Forelimb muscle (tissue), 1 donor: Measurements from ENCODE around the gene L3MBTL3. TPM values are rescaled to one million over a fixed set of nuclear protein-coding genes. Genes with fewer than 3 reads are reported as not detected.

Source experiments
- DNase-seq: peaks from one replicate; pipeline ENCODE4 v3.0.0-alpha.2; 2013; ENCODE audit warnings: low read depth
- polyA plus RNA-seq: library from polyadenylated mRNA; unstranded; fragments of 120-200 nt; gene quantifications from one replicate; pipeline ENCODE4 v1.2.1, GENCODE V29; 2013; ENCODE audit not compliant: insufficient read length

L3MBTL3 gene
- polyA plus RNA-seq, 1 donor: 5.1 TPM

DNA sequence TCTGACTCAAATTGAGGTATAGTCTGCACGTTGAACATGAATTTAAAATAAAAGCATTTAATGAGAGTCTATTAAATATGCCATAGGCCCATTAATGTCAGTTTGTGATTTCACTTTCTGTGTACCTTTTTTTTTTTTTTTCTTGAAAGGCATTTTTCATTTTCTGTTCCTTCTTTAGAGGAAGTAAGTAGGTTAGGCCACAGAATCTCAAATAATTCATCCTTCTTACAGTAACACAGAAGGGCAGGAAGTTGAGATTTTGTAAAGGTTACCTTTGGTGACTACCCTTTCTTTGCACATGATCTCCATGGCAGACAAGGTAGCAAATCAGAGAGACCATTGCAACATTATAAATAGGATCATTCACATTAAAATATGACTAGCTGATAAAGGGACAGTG, 9.6 kb downstream of the L3MBTL3 start:
- DNase-seq: no peak

DNA sequence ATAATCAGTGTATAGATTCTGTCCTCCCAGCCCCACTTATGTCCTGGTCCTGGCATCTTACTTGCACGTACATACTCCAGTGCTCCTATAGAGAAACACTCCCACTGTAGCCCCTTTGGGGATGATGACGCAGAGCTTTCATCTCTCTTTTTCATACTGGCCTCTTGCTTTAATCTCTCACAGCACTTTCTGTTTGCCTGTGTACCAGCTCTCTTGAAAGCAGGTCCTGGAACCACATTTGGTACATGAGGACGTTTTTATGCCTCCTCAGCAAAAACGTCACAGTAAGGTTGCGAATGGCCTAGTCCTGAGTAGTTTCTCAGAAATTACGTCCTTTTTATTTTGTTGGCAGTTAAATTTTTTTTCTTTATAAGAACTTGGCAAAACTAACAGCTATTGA, 10.8 kb downstream of the L3MBTL3 start:
- DNase-seq: no peak

DNA sequence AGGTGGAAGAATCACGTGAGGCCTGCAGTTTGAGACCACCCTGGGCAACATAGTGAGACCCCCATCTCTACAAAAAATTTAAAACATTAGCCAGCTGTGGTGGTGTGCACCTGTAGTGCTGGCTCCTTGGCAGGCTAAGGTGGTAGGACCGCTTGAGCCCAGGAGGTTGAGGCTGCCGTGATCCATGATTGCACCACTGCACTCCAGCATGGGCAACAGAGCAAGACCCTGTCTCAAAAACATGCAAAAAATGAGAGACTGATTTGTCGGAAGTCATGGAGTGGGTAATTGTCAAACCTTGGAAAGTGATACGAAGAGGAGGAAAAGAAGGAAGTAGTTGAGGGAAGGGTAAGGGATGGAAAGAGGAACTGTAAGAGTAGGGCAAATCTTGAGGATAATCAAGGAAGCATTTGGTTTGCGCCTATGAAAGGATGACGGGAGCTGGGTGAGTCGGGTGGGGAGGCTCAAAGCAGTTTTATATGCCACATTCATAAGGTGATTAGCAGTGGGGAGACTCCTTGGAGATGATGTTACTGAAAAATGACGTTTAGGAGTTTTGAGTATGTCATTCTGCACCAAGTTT, 14.5 kb downstream of the L3MBTL3 start:
- DNase-seq: no peak

DNA sequence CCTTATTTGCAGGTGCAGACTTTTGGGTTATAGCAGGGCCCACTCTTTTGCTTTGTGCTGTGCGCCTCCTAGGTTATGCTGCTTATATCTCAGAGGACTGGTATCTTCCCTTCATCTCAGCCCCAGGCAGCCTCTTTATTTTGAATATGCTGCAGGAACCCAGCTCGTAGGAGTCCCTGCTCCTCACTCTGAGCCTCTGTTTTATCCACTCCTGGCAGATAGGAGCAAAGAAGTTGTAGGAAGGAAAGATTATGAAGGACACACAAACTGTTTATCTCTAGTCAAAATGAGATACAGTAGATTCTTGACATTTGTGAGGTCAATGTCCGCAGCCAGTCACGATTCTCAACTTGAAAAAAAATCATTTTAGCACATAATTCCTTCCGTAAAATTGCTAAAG, 15.6 kb downstream of the L3MBTL3 start:
- DNase-seq: no peak

DNA sequence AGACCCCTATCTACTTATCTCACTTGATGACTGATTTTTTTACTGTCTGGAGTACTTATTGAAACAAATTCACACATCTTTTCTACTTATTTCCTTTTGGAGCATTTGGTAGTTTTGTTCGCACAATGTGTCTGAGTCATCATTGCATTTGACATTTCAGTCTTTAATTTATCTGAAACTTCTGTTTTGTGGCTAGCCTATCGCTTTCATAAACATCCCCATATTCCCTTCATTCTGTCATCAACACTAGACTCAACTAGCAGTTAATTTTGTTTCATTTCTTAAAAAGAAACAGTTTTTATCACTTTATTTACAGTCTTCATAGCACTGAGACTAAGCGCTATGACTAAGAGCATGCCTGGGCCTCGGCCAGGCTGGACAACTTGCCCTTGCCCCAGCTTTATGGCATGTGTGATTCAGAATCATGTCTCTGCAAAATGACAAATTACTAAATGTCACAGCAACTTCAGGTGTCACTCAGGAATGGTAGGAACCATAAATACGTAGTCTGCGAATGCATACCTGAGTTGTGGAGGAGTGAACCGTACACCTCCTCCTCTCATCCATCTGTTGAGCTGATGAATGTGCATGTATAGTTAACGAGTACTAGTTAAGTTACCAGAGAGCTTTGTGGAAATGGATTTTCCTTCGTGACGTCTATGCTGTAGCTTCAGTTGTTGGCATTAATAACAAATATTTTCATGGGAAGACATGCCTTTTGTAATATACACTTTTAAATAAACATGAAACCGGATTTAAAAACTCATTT, 16.2 kb downstream of the L3MBTL3 start:
- no peak for DNase-seq

DNA sequence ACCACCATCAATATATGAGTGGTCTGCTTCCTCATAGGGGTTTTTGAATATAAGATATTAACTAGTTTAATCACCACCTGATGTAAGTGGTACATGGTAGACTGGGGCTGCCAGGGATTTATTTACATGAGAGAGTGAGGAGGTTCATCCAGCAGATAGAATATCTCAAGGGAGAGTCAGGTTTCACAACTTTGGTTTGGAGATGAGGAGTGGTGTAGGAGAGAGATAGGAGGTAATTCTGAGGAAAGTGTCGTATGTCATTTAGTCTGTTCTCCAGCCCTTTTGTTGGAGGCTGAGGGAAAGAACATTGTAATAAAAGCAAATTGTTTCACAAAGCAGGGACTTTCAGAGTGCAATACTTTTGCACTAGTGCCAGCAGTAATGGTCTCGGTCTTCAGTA, 16.8 kb downstream of the L3MBTL3 start:
- no peak for DNase-seq

DNA sequence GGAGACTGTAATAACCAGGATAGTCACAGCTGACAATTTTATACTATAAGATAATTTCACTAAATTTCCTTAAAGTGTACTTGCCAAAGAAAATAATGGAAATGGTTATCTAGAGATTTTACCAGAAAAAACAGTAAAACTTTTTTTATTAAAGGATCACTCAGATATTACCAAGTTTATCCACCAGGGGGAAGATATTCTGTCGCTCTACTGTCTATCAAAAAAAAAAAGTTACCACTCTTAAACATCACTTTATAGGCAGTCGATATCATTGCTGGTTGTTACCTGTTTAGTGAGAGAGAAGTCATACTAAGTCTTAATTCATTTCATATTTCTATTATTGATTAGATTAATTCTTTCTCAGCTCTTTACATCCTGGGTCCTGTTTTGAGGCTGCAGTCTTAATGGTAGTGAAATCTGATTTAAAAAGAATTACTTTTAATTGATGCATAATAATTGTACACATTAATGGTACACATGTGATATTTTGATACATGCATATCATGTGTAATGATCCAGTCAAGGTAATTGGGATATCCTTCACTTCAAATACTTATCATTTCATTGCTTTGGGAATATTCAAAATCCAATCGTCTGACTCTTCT, 18.9 kb downstream of the L3MBTL3 start:
- DNase-seq: no peak

DNA sequence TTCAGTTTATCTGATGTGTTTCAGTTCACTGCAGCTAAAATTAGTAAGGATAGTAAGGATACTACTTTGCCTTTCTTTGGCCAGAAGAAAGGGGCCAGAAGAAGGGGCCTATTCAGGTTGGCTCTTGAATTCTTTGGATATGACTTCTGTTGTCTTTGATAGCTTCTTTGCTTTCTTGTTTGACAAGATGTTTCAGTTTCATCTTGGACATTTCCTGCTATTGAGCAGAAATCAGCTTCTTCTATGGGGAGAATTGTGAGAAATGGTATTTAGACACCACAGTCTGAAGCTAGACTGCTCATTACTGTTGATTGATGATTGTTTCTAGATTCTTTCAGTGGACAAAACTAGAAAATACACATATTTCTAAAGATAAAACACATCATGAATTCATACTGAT, 23.2 kb downstream of the L3MBTL3 start:
- DNase-seq: no peak

DNA sequence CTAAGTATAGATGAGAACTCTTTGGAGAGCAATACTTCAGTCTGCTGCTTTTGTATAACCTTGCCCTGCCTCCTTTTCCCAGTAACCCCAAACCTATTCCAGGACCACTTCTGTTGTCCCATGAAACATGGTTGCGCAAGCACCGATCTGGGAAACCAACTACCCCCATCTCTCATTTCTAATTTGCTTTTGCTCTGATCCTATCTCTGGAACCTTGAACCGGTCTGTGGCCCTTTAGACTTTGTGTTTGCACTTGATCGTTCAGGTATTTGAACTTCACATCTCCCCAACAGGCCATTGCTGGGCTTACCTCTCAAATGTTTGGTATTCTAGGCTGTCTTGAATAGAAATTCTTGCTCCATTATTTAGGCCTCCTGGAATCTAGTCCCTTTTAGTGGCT, 25.0 kb downstream of the L3MBTL3 start:
- DNase-seq: no peak

DNA sequence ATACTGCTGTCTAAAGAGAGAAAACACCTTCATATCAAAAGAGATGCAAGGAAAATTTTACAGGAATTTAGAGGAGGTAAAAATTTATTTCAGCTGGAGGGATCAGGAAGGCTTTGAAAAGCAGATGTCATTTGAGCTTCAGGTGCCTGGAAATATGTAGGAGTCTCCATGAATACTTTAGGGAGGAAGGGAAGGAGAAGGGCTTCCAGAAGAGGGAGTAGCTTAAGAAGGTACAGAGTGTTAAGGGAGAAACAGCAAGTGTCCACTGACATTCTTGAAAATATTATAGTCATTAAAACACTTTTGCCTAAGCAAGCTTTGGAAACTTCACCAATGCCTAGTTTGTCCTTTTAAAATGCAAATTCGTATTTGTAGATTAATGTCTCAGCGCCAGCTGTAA, 27.2 kb downstream of the L3MBTL3 start:
- DNase-seq: no peak

DNA sequence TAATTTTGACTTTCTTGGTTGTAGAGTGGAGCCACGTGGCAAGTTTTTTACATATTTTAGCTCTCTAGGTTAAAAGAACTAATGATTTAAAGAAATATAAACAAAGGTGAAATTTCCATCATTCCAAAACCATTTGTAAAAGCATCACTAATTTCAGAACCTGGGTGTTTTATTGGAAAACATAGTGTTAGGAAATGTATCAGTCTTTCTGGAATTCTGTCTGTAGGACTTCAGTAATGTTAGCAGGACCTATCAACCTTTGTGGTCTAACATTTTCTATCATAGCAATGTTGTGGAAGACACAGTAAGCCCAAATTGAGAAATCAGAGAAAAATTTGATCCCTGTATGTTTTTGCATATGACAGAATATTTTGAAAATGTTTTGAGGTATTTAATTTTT, 28.3 kb downstream of the L3MBTL3 start:
- DNase-seq: no peak

DNA sequence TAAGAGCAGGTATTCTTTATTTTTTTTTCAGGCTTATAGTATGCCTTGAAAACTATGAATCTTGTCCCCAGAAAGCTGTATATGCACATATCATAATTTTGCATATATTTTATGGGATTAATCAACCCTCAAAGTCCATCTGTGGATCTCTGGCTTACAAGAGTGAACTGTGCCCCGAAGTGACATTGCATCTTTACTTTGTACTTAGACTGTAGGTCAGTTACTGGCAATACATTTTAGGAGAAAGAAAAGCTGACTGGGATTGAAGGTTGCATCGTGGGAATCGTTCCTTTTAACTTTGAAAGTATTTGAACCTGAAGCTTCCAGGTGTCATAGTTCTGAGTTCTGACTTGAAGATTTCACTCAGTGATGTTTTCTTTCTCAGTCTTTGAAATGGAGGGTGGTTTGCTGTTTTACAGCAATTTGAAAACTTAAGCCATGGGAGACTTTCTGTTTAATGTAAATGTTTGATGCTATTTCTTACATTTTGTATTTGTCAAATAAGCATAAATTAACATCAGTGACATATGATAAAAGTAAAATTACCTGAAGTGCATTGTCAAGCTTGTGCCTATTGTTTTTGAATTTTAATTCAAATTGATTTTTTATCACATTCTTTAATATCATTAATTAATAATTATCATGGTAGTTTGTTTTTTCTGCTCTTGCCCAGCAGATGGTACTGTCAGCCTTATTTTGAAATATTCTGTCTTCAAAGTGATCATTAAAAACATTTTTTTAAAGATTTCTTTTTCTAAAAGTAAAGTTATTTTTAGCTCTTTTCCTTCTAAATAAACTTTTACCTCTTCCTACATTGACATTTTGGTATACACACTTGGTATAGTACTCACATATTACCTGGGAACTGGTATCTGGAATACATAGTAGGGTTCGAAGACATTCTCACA, 29.0 kb downstream of the L3MBTL3 start:
- no peak for DNase-seq

DNA sequence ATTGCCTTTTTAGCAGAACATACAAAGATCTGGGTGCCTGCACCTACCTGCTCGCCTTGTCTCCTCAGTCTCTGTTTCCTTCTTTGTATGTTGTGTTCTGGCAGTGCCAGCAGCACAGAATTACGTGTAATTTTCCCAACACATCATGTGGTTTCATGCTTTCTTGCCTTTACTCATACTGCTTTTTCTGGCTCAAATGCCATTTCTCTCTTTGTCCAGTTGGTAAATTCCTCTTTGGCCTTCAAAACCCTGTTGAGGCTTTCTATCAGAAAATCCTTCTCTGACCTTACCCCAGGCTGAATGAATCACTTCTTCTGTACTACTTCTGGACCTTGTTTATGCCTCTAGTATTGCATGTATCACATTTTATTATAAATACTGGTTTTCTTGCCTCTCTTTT, 31.8 kb downstream of the L3MBTL3 start:
- DNase-seq: no peak

DNA sequence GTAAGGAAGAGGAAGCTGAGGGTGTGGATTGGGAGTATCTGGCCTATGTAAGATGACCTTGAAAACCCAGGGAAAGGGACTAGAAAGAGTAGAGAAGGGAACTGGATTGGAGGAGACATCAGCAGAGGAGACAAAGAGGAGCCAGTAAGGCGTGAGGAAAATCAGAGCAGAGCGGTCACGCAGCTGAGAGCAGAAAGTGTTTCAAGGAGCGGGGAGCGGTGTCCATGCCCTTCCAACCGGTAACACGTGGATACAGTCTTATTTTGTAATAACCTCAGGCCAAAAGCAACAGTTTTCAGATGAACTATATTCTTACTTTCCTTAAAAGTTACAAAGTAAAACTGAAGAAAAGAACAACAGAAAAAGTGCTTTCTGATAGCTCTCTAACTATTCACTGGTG, 36.3 kb downstream of the L3MBTL3 start:
- no peak for DNase-seq

DNA sequence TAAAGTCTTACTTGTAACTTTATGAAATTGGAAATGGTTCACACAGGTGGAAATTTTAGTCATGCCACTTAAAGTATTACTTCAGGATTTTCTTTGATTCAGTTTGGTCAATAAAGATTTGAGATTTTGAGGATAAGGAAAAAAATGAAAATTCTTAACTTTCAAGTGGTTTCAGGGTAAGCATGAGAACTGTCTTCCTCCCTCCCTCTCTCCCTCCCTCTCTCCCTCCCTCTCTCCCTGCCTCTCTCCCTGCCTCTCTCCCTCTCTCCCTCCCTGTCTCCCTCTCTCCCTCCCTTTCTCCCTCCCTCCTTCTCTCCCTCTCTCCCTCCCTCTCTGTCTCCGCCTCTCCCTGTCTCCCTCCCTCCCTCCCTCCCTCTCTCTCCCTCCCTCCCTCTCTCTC, 36.9 kb downstream of the L3MBTL3 start:
- DNase-seq: no peak

DNA sequence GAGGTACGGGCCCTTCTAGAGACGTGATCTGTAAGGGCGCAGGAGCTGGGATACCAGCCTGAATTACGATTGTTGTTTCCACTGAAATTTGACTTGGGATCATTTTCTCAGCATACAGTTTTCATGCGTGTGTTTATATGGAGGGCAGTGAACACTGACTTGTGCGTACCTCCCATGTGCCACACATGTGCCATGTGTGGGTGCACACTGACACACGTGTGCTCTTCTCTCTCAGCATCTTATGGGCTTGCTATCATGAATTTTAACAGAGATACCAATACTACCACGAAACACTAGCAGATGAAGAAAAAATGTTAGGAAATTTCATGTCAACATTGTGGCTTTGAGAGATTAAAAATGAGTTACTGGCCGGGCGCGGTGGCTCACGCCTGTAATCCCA, 39.1 kb downstream of the L3MBTL3 start:
- DNase-seq: no peak

DNA sequence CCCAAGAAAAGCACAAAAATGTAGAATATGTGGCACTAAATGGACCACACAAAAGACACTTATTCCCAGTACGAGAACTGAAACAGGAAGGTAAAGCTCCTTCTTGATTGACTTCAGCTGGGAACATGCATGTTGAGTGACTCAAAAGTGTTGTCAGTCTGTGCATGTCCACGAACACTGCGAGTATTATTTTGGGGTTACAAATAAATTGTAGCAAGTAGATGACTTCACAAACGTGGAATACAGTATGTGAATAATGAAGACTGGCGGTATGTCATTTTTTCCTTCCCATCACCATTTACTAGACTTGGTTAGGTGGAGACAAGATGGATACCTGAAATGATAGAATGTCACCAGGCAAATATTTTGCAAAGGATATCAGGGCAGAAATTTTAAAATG, 45.4 kb downstream of the L3MBTL3 start:
- DNase-seq: no peak

DNA sequence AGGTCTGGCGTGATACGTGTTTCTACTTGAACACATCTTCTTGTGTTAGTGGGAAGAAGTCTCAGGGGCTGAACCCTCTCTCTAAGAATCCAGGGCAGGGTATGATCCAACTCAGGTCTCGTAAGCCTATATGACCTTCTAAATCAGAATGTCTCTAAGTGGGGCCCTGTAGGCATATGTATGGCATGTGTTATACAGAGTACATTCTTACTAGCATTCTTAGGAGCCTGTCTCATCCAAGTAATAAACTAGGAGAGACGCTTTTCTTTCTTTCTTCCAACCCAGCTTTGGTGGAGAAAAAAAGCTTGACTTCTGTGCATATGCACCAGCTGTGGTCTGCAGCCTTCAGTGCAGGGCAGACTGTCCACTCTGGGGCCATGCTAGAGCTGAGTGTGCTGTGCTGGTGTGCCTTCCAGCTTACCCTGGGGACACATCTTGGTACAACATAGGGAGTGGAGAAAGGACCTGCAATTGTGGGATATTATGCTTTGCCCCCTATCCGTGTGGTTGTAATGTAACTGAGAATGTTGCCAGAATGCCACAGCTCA, 47.3 kb downstream of the L3MBTL3 start:
- DNase-seq: no peak

DNA sequence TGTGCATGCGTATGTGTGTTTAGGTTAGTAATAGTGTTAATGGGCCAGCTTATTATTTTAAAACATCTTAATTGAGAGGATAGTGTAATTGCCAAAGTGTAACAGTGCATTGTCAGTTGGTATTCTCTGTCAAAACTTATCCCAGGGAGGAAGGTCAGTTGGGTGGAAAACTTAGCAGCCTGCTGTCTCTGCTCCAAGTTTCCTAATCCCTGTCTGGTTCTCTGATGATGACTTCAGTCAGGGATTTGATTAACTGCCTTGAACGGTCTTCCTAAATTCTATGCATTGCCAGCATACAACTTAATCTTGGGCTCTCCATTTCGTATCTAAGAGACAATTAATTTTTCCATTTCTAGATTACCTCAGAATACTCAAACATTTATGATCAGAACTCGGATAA, 51.1 kb downstream of the L3MBTL3 start:
- no peak for DNase-seq

DNA sequence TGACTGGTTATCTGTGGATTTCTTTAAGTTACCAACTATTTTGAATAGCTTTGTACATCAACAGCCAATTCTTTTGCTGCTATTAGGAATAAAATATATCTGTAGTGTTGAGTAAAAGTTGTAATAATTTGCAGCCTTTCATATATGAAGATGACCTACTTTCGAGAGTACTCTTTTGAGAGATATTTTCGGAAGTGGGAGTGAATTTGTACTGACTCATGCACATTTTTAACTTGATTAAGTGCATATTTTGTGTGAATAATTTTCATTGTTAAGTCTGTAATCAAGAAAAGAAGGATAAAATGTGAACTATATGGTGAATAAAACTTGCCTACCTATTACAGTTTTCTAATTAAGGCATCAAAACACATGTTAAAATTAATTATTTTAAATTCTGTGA, 51.9 kb downstream of the L3MBTL3 start:
- DNase-seq: no peak

DNA sequence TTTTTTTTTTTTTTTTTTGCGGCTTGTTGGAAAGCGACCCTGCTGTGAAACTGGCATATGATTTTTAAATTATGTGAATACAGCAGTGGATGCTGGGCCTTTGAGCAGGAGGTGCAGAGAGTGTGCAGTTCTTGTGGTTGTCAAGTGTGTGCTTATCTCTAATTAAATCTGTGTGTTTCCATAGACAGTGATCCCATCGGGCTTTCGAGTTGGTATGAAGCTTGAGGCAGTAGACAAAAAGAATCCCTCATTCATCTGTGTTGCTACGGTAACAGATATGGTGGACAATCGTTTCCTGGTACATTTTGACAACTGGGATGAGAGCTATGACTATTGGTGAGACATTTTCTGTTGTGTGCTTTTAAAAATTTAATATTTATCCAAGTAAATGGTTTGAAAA, 52.4 kb downstream of the L3MBTL3 start:
- DNase-seq: no peak

DNA sequence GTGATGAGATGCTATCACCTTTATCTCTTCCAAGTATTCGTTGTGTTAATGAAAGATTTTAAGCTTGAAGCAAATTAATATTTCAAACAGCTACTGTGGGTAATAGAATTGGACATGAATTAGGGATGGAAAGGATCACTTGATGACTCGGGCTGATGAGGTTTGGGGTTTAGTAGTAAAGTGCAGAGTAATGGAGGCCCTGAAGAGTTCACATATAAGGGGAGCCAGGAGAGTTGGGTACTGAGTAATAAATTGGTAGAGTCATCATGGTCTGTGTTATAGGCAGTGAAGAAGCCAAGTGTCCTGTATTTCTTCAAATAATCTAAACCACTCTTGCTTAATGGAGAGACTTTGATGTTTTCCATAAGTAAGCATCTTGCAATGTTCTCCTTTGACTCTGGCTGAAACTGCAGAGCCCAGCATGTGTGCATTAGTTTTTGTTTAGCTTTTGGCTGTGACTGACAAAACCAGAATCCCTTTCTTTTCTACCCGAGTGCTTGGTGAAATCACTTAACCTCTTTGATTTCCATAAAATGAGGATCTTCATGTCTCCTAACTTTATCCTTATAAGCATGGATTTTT, 57.6 kb downstream of the L3MBTL3 start:
- no peak for DNase-seq
